GM23248 (cell line): ENCODE results near the gene MICB.

Source experiments
- EZH2 ChIP-seq: fragments of 200-600 bp; sonication (generic); IDR thresholded peaks from 2 replicates; pipeline ENCODE4 v1.6.1; 2018; ENCODE audit warnings: antibody characterized with exemption, mild to moderate bottlenecking; ENCODE audit not compliant: insufficient read depth, poor library complexity, severe bottlenecking
- EZH2phosphoT487 ChIP-seq: fragments of 200-600 bp; sonication (generic); IDR thresholded peaks from 2 replicates; pipeline ENCODE4 v1.6.1; 2018; ENCODE audit warnings: antibody characterized with exemption, moderate library complexity, mild to moderate bottlenecking, low read depth; ENCODE audit not compliant: insufficient read depth

DNA sequence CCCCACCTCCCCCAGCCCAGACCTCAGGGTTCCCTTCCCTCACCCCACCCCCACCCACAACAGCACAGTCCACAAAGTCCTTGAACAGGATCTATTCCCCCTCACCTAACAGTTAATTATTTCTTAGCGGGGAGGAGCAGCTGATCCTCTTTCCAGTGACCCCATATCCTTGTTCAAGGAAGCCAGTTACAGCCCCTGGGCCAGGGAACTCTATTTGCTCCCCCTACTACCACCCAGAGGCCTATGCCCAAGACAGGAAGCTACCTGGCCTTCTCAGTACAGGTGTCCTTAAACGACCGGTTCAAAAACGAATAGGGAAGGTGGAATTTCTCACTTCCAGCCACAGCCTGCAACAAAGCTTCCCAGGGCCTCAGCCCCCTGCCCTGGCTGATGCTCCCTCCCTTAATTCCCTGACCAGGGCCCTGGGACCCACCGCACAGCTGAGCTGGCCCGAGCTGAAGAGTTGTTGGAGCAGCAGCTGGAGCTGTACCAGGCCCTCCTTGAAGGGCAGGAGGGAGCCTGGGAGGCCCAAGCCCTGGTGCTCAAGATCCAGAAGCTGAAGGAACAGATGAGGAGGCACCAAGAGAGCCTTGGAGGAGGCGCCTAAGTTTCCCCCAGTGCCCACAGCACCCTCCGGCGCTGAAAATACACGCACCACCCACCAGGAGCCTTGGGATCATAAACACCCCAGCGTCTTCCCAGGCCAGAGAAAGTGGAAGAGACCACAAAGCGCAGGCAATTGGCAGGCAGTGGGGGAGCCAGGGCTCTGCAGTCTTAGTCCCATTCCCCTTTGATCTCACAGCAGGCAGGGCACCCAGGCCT is 31.6 kb downstream of the MICB start:
- no peak for TF ChIP-seq EZH2phosphoT487
- TF ChIP-seq EZH2, result no peak
